Adipose tissue (tissue), 3 donors: ENCODE data around the gene RUNX3. TPM values are rescaled to one million over a fixed set of nuclear protein-coding genes. Genes with fewer than 3 reads are reported as not detected.

Experiments
- H3K27ac ChIP-seq: one replicate; pipeline ENCODE4 v1.5.1; 2013; ENCODE audit warnings: low read depth, low read length
- WGBS, 3 donors: extraction: QIAGEN DNeasy Blood & Tissue Kit; methylation state at CpG; one replicate each; pipeline ENCODE4 v1.1.7; 2013; 5-methylcytosine and 5-hydroxymethylcytosine counted together
- polyA plus RNA-seq, 3 donors: library from polyadenylated mRNA; stranded (reverse); fragments of 200-250 nt; gene quantifications; one replicate each; pipeline ENCODE4 v1.2.3, GENCODE V29; 2013
- donor health status: healthy with polysubstance abuse.
- donor health status: Bipolar disorder and iron deficiency.
- donor health status: healthy.

RUNX3 gene
- polyA plus RNA-seq, 3 donors = 0.67 to 2.0 (median 0.70) TPM

- H3K27ac ChIP-seq = no peak overlapping the region
- WGBS, 3 donors = 71 to 87% (median 80%) methylated on average over 26 to 32 of the region's 32 CpGs
Observed at GRCh38 chr1:24964811-24965570, 34.9 kb upstream of the RUNX3 start.

GRCh38 chr1:24963943-24964693, 34.0 kb upstream of the RUNX3 start:
- WGBS, 3 donors = 84 to 92% (median 85%) methylated on average over 23 of the region's 23 CpGs
- H3K27ac ChIP-seq = no peak overlapping the region

GRCh38 chr1:24963099-24963872, 33.2 kb upstream of the RUNX3 start:
- 66 to 79% (median 66%) methylated on average over 9 of the region's 9 CpGs for WGBS, 3 donors

GRCh38 chr1:24961961-24962861, 32.1 kb upstream of the RUNX3 start:
- 80 to 83% (median 81%) methylated on average over 25 to 26 of the region's 26 CpGs for WGBS, 3 donors
- H3K27ac ChIP-seq = no peak overlapping the region

More at GRCh38 chr1:24963099-24963872, 33.2 kb upstream of the RUNX3 start:
- no peak overlapping the region for H3K27ac ChIP-seq

- H3K27ac ChIP-seq = no peak overlapping the region
- WGBS, 3 donors = 74 to 85% (median 83%) methylated on average over 7 of the region's 7 CpGs
Observed at GRCh38 chr1:24961334-24961733, 31.3 kb upstream of the RUNX3 start.

- WGBS, 3 donors = 83 to 90% (median 88%) methylated on average over 11 of the region's 11 CpGs
- no peak overlapping the region for H3K27ac ChIP-seq
Observed at GRCh38 chr1:24960071-24960801, 30.2 kb upstream of the RUNX3 start.

GRCh38 chr1:24959623-24959975, 29.5 kb upstream of the RUNX3 start:
- 71 to 84% (median 83%) methylated on average over 8 of the region's 8 CpGs for WGBS, 3 donors

GRCh38 chr1:24958766-24959622, 28.9 kb upstream of the RUNX3 start:
- WGBS, 3 donors = 84 to 91% (median 89%) methylated on average over 23 of the region's 23 CpGs
- no peak overlapping the region for H3K27ac ChIP-seq

More at GRCh38 chr1:24959623-24959975, 29.5 kb upstream of the RUNX3 start:
- no peak overlapping the region for H3K27ac ChIP-seq

- no peak overlapping the region for H3K27ac ChIP-seq
- 90 to 92% (median 90%) methylated on average over 16 of the region's 16 CpGs for WGBS, 3 donors
Observed at GRCh38 chr1:24957808-24958752, 28.0 kb upstream of the RUNX3 start.

- 49 to 74% (median 54%) methylated on average over 16 of the region's 16 CpGs for WGBS, 3 donors
- no peak overlapping the region for H3K27ac ChIP-seq
Observed at GRCh38 chr1:24957016-24957807, 27.1 kb upstream of the RUNX3 start.

GRCh38 chr1:24955779-24956365, 25.8 kb upstream of the RUNX3 start:
- no peak overlapping the region for H3K27ac ChIP-seq
- 80 to 88% (median 86%) methylated on average over 8 of the region's 8 CpGs for WGBS, 3 donors

- no peak overlapping the region for H3K27ac ChIP-seq
- 49 to 77% (median 61%) methylated on average over 5 of the region's 5 CpGs for WGBS, 3 donors
Observed at GRCh38 chr1:24955161-24955560, 25.1 kb upstream of the RUNX3 start.

GRCh38 chr1:24954631-24955030, 24.6 kb upstream of the RUNX3 start:
- H3K27ac ChIP-seq = no peak overlapping the region
- WGBS, 3 donors = 79 to 94% (median 90%) methylated on average over 11 of the region's 11 CpGs

GRCh38 chr1:24954022-24954421, 23.9 kb upstream of the RUNX3 start:
- 74 to 76% (median 76%) methylated on average over 6 of the region's 6 CpGs for WGBS, 3 donors

More at GRCh38 chr1:24954022-24954421, 23.9 kb upstream of the RUNX3 start:
- H3K27ac ChIP-seq = no peak overlapping the region
